SK-N-SH treated with all-trans-retinoic acid at 6 μM for 48 hours (cell line): ENCODE results near the gene ITPKB.

Source experiments
- ATAC-seq: fragments of 200-7000 bp; cut with Tn5 transposase; 3 replicates; pipeline ENCODE4 v1.9.1; 2020; ENCODE audit warnings: mild to moderate bottlenecking, moderate library complexity
- ARNTL ChIP-seq: fragments of 450-650 bp; formaldehyde crosslinking; IDR thresholded peaks from 2 replicates; pipeline ENCODE4 v1.5.0; 2020; ENCODE audit warnings: low read depth, mild to moderate bottlenecking, moderate library complexity, borderline replicate concordance
- BACH2 ChIP-seq: fragments of 250-450 bp; sonication (Bioruptor Pico); IDR thresholded peaks from 2 replicates; pipeline ENCODE4 v1.9.0; 2021; ENCODE audit warnings: mild to moderate bottlenecking, borderline replicate concordance
- CREB5 ChIP-seq: fragments of 250-450 bp; sonication (Bioruptor Pico); IDR thresholded peaks from 2 replicates; pipeline ENCODE4 v1.5.1; 2020; ENCODE audit warnings: low read depth, mild to moderate bottlenecking, moderate library complexity
- CSDC2 ChIP-seq: fragments of 250-450 bp; sonication (Bioruptor Pico); IDR thresholded peaks from 2 replicates; pipeline ENCODE4 v1.5.0; 2020; ENCODE audit warnings: mild to moderate bottlenecking, moderate library complexity
- CSRNP3 ChIP-seq: fragments of 250-450 bp; sonication (Bioruptor Pico); IDR thresholded peaks from 2 replicates; pipeline ENCODE4 v1.5.1; 2021; ENCODE audit warnings: mild to moderate bottlenecking, moderate library complexity
- ESRRG ChIP-seq: fragments of 250-450 bp; sonication (Bioruptor Pico); IDR thresholded peaks from 2 replicates; pipeline ENCODE4 v1.6.1; 2021; ENCODE audit warnings: mild to moderate bottlenecking
- GLIS3 ChIP-seq: fragments of 250-450 bp; sonication (Bioruptor Pico); IDR thresholded peaks from 2 replicates; pipeline ENCODE4 v1.5.0; 2020; ENCODE audit warnings: mild to moderate bottlenecking, moderate library complexity
- ISL1 ChIP-seq: fragments of 250-450 bp; sonication (Bioruptor Pico); IDR thresholded peaks from 2 replicates; pipeline ENCODE4 v2.1.2; 2022; ENCODE audit warnings: mild to moderate bottlenecking, moderate library complexity
- OSR1 ChIP-seq: fragments of 250-450 bp; sonication (Bioruptor Pico); IDR thresholded peaks from 2 replicates; pipeline ENCODE4 v1.8.0; 2022; ENCODE audit warnings: moderate library complexity, mild to moderate bottlenecking, inconsistent platforms
- PATZ1 ChIP-seq: fragments of 250-450 bp; sonication (Bioruptor Pico); IDR thresholded peaks from 2 replicates; pipeline ENCODE4 v1.8.0; 2020; ENCODE audit warnings: mild to moderate bottlenecking, moderate library complexity, borderline replicate concordance
- POU6F1 ChIP-seq: fragments of 250-450 bp; sonication (Bioruptor Pico); IDR thresholded peaks from 2 replicates; pipeline ENCODE4 v1.8.0; 2021; ENCODE audit warnings: low read depth, mild to moderate bottlenecking, moderate library complexity, borderline replicate concordance
- PPARA ChIP-seq: fragments of 250-450 bp; sonication (Bioruptor Pico); IDR thresholded peaks from 2 replicates; pipeline ENCODE4 v1.5.0; 2020; ENCODE audit warnings: mild to moderate bottlenecking, borderline replicate concordance
- RARB ChIP-seq: fragments of 250-450 bp; sonication (Bioruptor Pico); IDR thresholded peaks from 2 replicates; pipeline ENCODE4 v1.8.0; 2021; ENCODE audit warnings: mild to moderate bottlenecking, moderate library complexity
- SNAI2 ChIP-seq: fragments of 250-450 bp; sonication (Bioruptor Pico); IDR thresholded peaks from 2 replicates; pipeline ENCODE4 v1.5.0; 2020; ENCODE audit warnings: mild to moderate bottlenecking, moderate library complexity
- TCF4 ChIP-seq: fragments of 250-450 bp; sonication (Bioruptor Pico); IDR thresholded peaks from 2 replicates; pipeline ENCODE4 v1.8.0; 2021; ENCODE audit warnings: mild to moderate bottlenecking, moderate library complexity, borderline replicate concordance
- TSHZ2 ChIP-seq: fragments of 250-450 bp; sonication (Bioruptor Pico); IDR thresholded peaks from 2 replicates; pipeline ENCODE4 v1.5.0; 2020; ENCODE audit warnings: mild to moderate bottlenecking, moderate library complexity
- ZC3H10 ChIP-seq: fragments of 250-450 bp; sonication (Bioruptor Pico); IDR thresholded peaks from 2 replicates; pipeline ENCODE4 v1.5.1; 2021; ENCODE audit warnings: mild to moderate bottlenecking, moderate library complexity
- ZFP3 ChIP-seq: fragments of 250-450 bp; sonication (Bioruptor Pico); IDR thresholded peaks from 2 replicates; pipeline ENCODE4 v1.5.0; 2020; ENCODE audit warnings: mild to moderate bottlenecking, moderate library complexity
- ZFP30 ChIP-seq: fragments of 450-650 bp; formaldehyde crosslinking; IDR thresholded peaks from 2 replicates; pipeline ENCODE4 v1.5.0; 2022; ENCODE audit warnings: mild to moderate bottlenecking, moderate library complexity
- ZNF565 ChIP-seq: fragments of 450-650 bp; formaldehyde crosslinking; conservative IDR thresholded peaks from 2 replicates; pipeline ENCODE4 v1.5.0; 2020; ENCODE audit warnings: low read depth, mild to moderate bottlenecking, moderate library complexity
- ZNF70 ChIP-seq: fragments of 450-650 bp; formaldehyde crosslinking; IDR thresholded peaks from 2 replicates; pipeline ENCODE4 v1.5.0; 2020; ENCODE audit warnings: mild to moderate bottlenecking, moderate library complexity
- ZNF8 ChIP-seq: fragments of 450-650 bp; formaldehyde crosslinking; IDR thresholded peaks from 2 replicates; pipeline ENCODE4 v1.5.0; 2020; ENCODE audit warnings: mild to moderate bottlenecking, moderate library complexity

The ITPKB gene

GRCh38 chr1:226682871-226683814 is 55.9 kb downstream of the ITPKB start:
- TF ChIP-seq PPARA: no peak
- no peak for TF ChIP-seq CSRNP3 (CRISPR knock-in tag)
- TF ChIP-seq OSR1 (CRISPR knock-in tag): no peak
- TF ChIP-seq POU6F1 (CRISPR knock-in tag): no peak
- no peak for TF ChIP-seq GLIS3
- no peak for TF ChIP-seq ZNF70 (CRISPR knock-in tag)
- TF ChIP-seq SNAI2 (CRISPR knock-in tag): no peak
- TF ChIP-seq ZFP30 (CRISPR knock-in tag): no peak
- TF ChIP-seq CREB5: no peak
- no peak for TF ChIP-seq ZNF8 (CRISPR knock-in tag)
- no peak for TF ChIP-seq ISL1
- TF ChIP-seq CSDC2 (CRISPR knock-in tag): no peak
- TF ChIP-seq ZFP3 (CRISPR knock-in tag): no peak
- TF ChIP-seq TSHZ2 (CRISPR knock-in tag): no peak
- TF ChIP-seq ESRRG (CRISPR knock-in tag): no peak
- no peak for TF ChIP-seq PATZ1 (CRISPR knock-in tag)
- no peak for TF ChIP-seq ARNTL
- no peak for ATAC-seq

GRCh38 chr1:226681652-226682493 is 57.2 kb downstream of the ITPKB start:
- TF ChIP-seq RARB (CRISPR knock-in tag): no peak
- TF ChIP-seq POU6F1 (CRISPR knock-in tag): no peak
- no peak for TF ChIP-seq CSDC2 (CRISPR knock-in tag)
- no peak for TF ChIP-seq OSR1 (CRISPR knock-in tag)
- TF ChIP-seq CSRNP3 (CRISPR knock-in tag): no peak
- TF ChIP-seq BACH2 (CRISPR knock-in tag): no peak
- TF ChIP-seq ZNF70 (CRISPR knock-in tag): no peak
- TF ChIP-seq TCF4: no peak
- no peak for TF ChIP-seq SNAI2 (CRISPR knock-in tag)
- no peak for TF ChIP-seq ZNF565 (CRISPR knock-in tag)
- TF ChIP-seq ZC3H10 (CRISPR knock-in tag): no peak
- no peak for ATAC-seq
